Measurements from ENCODE around the gene DGCR2.
"Not testable (repeated sequence)": the region's sequence is repeated elsewhere in the genome, so short reads cannot be mapped to it uniquely, and the experiment has no call there.

Gene DGCR2

GRCh38 chr22:19040888-19041703 is 81.1 kb downstream of the DGCR2 start:
- no peak for DNase-seq (ENCODE audit: low spot score)

DNA sequence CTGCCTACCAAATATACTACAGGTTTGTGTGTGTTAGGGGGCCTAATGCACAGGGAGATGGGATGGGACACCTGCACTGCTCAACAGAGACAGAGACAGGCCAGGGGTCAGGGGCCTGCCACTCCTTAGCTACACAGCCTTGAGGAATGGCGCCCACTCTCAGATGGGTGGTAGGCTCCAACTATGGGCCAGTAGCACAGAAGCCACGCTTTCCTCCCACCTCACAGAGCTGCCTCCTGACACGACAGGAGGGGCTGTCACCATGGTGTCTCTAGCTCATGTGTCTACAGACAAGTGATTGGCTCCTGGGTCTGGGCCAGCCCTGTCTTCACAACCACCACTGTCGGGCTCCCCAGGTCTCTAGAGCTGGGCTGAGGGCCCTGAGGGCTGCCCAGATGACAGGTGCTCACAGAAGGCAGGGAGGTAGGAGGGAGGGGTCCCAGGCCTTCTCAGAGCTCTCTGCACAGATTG is 81.8 kb downstream of the DGCR2 start:
- DNase-seq (ENCODE audit: low spot score), result no peak

DNA sequence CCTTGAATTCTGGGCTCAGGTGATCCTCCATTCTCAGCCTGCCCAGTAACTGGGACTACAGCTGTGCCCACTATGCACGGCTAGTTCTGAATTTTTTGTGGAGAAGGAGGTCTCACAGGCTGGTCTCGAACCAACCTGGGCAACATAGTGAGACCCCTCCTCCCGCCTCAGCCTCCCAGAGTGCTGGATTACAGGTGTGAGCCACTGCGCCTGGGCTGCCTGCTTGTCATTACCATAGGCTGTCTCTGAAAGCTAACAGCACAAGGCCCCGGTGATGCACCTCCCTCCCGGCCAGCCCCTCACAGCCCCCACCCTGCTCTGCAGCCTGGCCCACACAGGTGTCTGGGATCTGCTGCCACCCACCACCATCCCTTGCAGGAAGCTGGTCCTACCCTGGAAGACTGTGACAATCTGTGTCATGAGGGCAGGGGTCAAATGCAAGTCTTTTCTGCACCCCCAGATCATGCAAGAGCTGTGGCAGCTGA is 82.4 kb downstream of the DGCR2 start:
- no peak for DNase-seq (ENCODE audit: low spot score)

- no peak for DNase-seq (ENCODE audit: low spot score)
Observed at GRCh38 chr22:19039448-19039780, 82.8 kb downstream of the DGCR2 start.

DNA sequence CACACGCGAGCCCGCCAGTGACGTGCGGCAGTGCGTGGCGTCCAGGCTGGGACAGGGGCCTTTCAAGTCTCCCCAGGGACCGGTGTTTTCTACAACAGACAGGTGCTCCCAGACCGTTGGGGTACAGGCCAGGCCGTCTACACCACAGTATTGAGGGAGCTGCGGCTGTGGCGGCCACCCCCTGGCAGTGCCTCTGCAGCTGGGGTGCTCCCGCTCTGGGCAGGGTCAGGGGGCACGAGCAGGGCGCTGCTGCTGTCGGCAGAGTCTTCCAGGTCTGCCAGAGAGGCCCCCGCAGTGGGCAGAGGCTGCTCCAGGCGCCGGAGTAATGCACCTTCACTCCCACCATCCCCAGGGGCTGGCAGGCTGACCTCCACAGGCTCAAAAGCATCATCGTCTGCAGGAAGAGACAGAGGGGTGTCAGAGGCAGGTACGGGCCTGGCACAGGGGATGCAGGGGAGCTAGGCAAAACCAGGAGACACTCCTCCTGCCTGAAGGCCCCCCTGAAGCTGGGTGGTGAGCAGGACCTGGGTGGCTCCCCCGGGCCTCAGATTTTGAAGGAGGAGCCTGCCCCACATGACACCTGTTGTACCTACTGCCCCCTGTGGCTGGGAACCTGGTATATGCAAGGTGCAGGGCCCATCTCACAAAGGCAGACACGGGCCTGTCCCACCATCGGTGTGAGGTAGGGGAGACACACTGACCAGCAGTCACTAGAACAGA is 83.3 kb downstream of the DGCR2 start:
- DNase-seq (ENCODE audit: low spot score), result no peak

GRCh38 chr22:19038164-19038546 is 84.1 kb downstream of the DGCR2 start:
- DNase-seq (ENCODE audit: low spot score), result no peak

- DNase-seq (ENCODE audit: low spot score), result no peak
Observed at GRCh38 chr22:19037282-19038163, 84.7 kb downstream of the DGCR2 start.

- no peak for DNase-seq (ENCODE audit: low spot score)
Observed at GRCh38 chr22:19036523-19037273, 85.5 kb downstream of the DGCR2 start.

DNA sequence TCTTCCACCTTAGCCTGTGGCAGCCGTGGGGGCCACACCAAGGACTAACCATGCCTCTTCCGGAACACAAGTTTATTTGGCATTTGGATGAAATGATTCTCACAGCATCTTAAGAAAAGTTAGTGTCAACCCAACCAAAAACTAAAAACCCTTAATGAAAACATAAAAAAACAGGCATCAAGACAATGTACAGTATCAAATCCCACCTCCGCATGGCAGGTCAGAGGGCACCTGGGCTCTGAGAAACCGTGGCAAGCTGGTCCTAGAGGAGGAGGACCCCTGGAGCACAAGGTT is 86.0 kb downstream of the DGCR2 start:
- DNase-seq (ENCODE audit: low spot score), result no peak

GRCh38 chr22:19035474-19036228 is 86.6 kb downstream of the DGCR2 start:
- no peak for DNase-seq (ENCODE audit: low spot score)

GRCh38 chr22:19035126-19035473 is 87.1 kb downstream of the DGCR2 start:
- not testable (repeated sequence) for DNase-seq (ENCODE audit: low spot score)

DNA sequence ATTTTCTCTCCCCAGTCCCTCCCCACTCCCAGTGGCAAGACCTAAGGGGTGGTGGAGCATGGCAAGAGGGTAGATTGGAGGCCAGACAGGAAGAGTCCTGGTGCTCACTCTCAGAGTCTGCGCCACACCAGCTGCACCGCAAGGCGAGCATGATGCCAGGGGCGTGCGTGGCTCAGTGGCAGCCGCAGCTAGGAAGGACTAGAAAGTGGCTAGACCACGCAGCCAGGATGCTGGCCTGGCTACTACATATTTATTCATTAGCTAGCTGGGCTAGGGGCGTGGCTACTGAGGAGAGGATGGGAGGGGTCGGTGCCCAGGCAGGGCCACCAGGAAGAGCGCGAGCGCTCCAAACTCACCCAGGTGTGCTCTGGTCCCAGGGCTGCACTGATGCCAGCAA is 87.5 kb downstream of the DGCR2 start:
- not testable (repeated sequence) for DNase-seq (ENCODE audit: low spot score)

DNA sequence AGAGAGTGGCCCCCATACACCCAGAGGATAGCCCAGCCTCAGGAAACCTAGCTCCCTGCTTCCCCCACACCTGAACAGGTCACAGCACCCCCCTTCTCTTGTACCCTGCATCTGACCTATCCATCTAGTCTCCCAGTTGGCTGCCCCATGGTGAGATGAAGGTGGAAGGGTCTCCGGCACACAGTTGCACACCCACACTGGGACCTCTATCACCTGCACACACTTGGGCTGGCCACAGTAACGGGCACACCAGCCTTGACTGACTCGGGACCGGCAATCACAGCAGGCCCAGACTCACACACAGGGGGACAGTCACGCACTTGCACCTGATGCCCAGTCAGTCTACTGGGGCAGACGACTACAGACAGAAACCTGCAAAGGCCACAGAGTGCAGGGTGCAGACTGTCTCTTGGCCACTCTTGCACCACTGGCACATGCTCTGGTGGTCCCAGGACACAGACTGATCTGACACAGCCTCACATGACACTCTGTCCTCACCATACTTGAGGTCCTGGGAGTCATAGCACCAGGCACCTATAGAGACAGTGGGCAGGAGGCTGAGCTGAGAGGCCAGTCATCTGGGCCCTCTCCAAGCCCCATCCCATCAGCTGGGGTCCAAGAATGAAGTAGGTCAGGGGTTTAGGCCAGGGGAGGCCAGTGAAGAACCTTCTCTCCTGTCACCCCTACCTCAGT is 88.0 kb downstream of the DGCR2 start:
- not testable (repeated sequence) for DNase-seq (ENCODE audit: low spot score)

GRCh38 chr22:19033568-19033905 is 88.7 kb downstream of the DGCR2 start:
- not testable (repeated sequence) for DNase-seq (ENCODE audit: low spot score)

GRCh38 chr22:19032898-19033567 is 89.2 kb downstream of the DGCR2 start:
- not testable (repeated sequence) for DNase-seq (ENCODE audit: low spot score)

- DNase-seq (ENCODE audit: low spot score), result not testable (repeated sequence)
Observed at GRCh38 chr22:19032156-19032785, 89.9 kb downstream of the DGCR2 start.

DNA sequence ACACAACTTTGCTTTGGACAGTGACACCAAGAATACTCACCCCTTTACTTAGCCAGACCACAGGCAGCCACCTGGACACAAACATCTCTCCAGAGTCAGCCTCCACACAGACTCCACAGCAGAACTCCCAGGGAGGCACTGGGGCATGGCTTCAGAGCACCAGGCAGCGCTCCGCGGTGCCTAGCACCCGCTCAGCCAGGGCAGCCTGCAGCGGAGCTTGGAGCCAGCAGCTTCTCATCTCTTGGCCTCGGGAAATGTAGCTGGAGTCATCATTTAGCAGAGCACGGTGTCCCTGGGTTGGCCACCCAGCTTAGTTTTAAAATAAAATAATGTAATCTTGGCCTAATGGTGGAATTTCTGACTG is 91.3 kb downstream of the DGCR2 start:
- not testable (repeated sequence) for DNase-seq (ENCODE audit: low spot score)

GRCh38 chr22:19030226-19030888 is 91.9 kb downstream of the DGCR2 start:
- not testable (repeated sequence) for DNase-seq (ENCODE audit: low spot score)

Measured in CD4-positive, alpha-beta T cell treated with Interleukin-6 at 100 ng/mL for 8 hours (primary cell).